ENCODE data around the gene ACOT7. TPM values are rescaled to one million over a fixed set of nuclear protein-coding genes. Genes with fewer than 3 reads are reported as not detected.
"Not testable (repeated sequence)": the region's sequence is repeated elsewhere in the genome, so short reads cannot be mapped to it uniquely, and the experiment has no call there.

ACOT7 gene
- total RNA-seq, 1 experiment from 2014 or later: 165 TPM

- no peaks in the 10 kb centered on the region for H3F3A ChIP-seq (ENCODE audit: low read length, unreplicated experiment)
- no peak overlapping the region for H2AFZ ChIP-seq (ENCODE audit: low read length)
- POLR2A ChIA-PET (ENCODE audit: unreplicated experiment): no interaction called here
- DNase-seq (no peak), ATAC-seq (no peak)
- no peak overlapping the region for H3K4me2 ChIP-seq (ENCODE audit: low read length)
- no peaks in the 10 kb centered on the region for H3K4me1 ChIP-seq (ENCODE audit: insufficient read depth, low read length)
- H3K36me3 ChIP-seq (ENCODE audit: low read depth, low read length): peaks cover 7% of the 10 kb centered on the region; the same call in 1 of the 2 replicates
- intact Hi-C loops (cut with micrococcal nuclease): no loop called here
- no peaks in the 10 kb centered on the region for H4K20me1 ChIP-seq (ENCODE audit: low read length)
- H3K27me3 ChIP-seq (ENCODE audit: low read length): no peaks in the 10 kb centered on the region
- H3K27ac ChIP-seq (ENCODE audit: low read length): peak overlapping the region; percentile 5; the same call in 1 of the 2 replicates
- CTCF ChIA-PET: no interaction called here
- no peaks in the 10 kb centered on the region for H3K9me3 ChIP-seq (ENCODE audit: low read length)
- no peaks in the 10 kb centered on the region for H3K9me2 ChIP-seq (replicated peaks; ENCODE audit: low read length)
- BruUV-seq (replicated peaks): no TSS peak
- no peaks in the 10 kb centered on the region for H3K79me2 ChIP-seq (ENCODE audit: low read length)
- H3K9ac ChIP-seq (ENCODE audit: low read length): no peak overlapping the region
- TF ChIP-seq EZH2 (IDR thresholded peaks at IDR 0.05; ENCODE audit: low read length, unreplicated experiment): no peak
- no peak for TF ChIP-seq EZH2phosphoT487 (IDR thresholded peaks at IDR 0.05; ENCODE audit: borderline replicate concordance, low read length)
- no peak for TF ChIP-seq CTCF (conservative IDR thresholded peaks at IDR 0.05; ENCODE audit: low read depth, low read length)
- no peak overlapping the region for H3K4me3 ChIP-seq (ENCODE audit: low read length)
Measured at GRCh38 chr1:6310116-6310848, 83.3 kb downstream of the ACOT7 start.

GRCh38 chr1:6309564-6309963 is 84.0 kb downstream of the ACOT7 start:
- H3K9me3 ChIP-seq (ENCODE audit: low read length): no peaks in the 10 kb centered on the region
- no peaks in the 10 kb centered on the region for H3F3A ChIP-seq (ENCODE audit: low read length, unreplicated experiment)
- H2AFZ ChIP-seq (ENCODE audit: low read length): no peak overlapping the region
- H3K4me2 ChIP-seq (ENCODE audit: low read length): no peak overlapping the region
- TF ChIP-seq EZH2 (IDR thresholded peaks at IDR 0.05; ENCODE audit: low read length, unreplicated experiment): no peak
- no peak for TF ChIP-seq EZH2phosphoT487 (IDR thresholded peaks at IDR 0.05; ENCODE audit: borderline replicate concordance, low read length)
- H3K9ac ChIP-seq (ENCODE audit: low read length): no peak overlapping the region
- CTCF ChIA-PET: no interaction called here
- no TSS peak for BruUV-seq (replicated peaks)
- peak overlapping the region; percentile 5; the same call in 1 of the 2 replicates for H3K27ac ChIP-seq (ENCODE audit: low read length)
- ATAC-seq: no peak
- DNase-seq: no peak
- no peaks in the 10 kb centered on the region for H4K20me1 ChIP-seq (ENCODE audit: low read length)
- peaks cover 7% of the 10 kb centered on the region; the same call in 1 of the 2 replicates for H3K36me3 ChIP-seq (ENCODE audit: low read depth, low read length)
- POLR2A ChIA-PET (ENCODE audit: unreplicated experiment): interaction anchor here (0.5 kb wide), 1 partner anchor 179 kb away, joined by 3 read pairs; no protein-coding TSS in a partner anchor
- no peaks in the 10 kb centered on the region for H3K9me2 ChIP-seq (replicated peaks; ENCODE audit: low read length)
- H3K4me1 ChIP-seq (ENCODE audit: insufficient read depth, low read length): no peaks in the 10 kb centered on the region
- no peaks in the 10 kb centered on the region for H3K27me3 ChIP-seq (ENCODE audit: low read length)
- H3K4me3 ChIP-seq (ENCODE audit: low read length): no peak overlapping the region
- intact Hi-C loops (cut with micrococcal nuclease): no loop called here
- H3K79me2 ChIP-seq (ENCODE audit: low read length): no peaks in the 10 kb centered on the region

- no peak for TF ChIP-seq EZH2phosphoT487 (IDR thresholded peaks at IDR 0.05; ENCODE audit: borderline replicate concordance, low read length)
- no peak overlapping the region for H3K4me3 ChIP-seq (ENCODE audit: low read length)
- no peaks in the 10 kb centered on the region for H3K27me3 ChIP-seq (ENCODE audit: low read length)
- ATAC-seq (no peak), DNase-seq (no peak)
- BruUV-seq (replicated peaks): no TSS peak
- H3K27ac ChIP-seq (ENCODE audit: low read length): no peak overlapping the region
- no peaks in the 10 kb centered on the region for H3K9me2 ChIP-seq (replicated peaks; ENCODE audit: low read length)
- no peaks in the 10 kb centered on the region for H3K9me3 ChIP-seq (ENCODE audit: low read length)
- peaks cover 7% of the 10 kb centered on the region; the same call in 1 of the 2 replicates for H3K36me3 ChIP-seq (ENCODE audit: low read depth, low read length)
- POLR2A ChIA-PET (ENCODE audit: unreplicated experiment): no interaction called here
- peaks cover 7% of the 10 kb centered on the region for H3K79me2 ChIP-seq (ENCODE audit: low read length)
- no peak overlapping the region for H3K4me2 ChIP-seq (ENCODE audit: low read length)
- H3F3A ChIP-seq (ENCODE audit: low read length, unreplicated experiment): no peaks in the 10 kb centered on the region
- no peaks in the 10 kb centered on the region for H4K20me1 ChIP-seq (ENCODE audit: low read length)
- H3K4me1 ChIP-seq (ENCODE audit: insufficient read depth, low read length): peaks cover 6% of the 10 kb centered on the region
- H3K9ac ChIP-seq (ENCODE audit: low read length): no peak overlapping the region
- CTCF ChIA-PET: no interaction called here
- H2AFZ ChIP-seq (ENCODE audit: low read length): no peak overlapping the region
- intact Hi-C loops (cut with micrococcal nuclease): no loop called here
Measured at GRCh38 chr1:6308449-6308848, 85.1 kb downstream of the ACOT7 start.

- H3K4me3 ChIP-seq (ENCODE audit: low read length); POLR2A ChIA-PET (ENCODE audit: unreplicated experiment); H3F3A ChIP-seq (ENCODE audit: low read length, unreplicated experiment); CTCF ChIA-PET; H3K4me2 ChIP-seq (ENCODE audit: low read length); ATAC-seq; H2AFZ ChIP-seq (ENCODE audit: low read length); H3K9me2 ChIP-seq (replicated peaks; ENCODE audit: low read length); DNase-seq; intact Hi-C loops (cut with micrococcal nuclease); H3K9ac ChIP-seq (ENCODE audit: low read length); H3K36me3 ChIP-seq (ENCODE audit: low read depth, low read length); H3K9me3 ChIP-seq (ENCODE audit: low read length); H3K27me3 ChIP-seq (ENCODE audit: low read length); H4K20me1 ChIP-seq (ENCODE audit: low read length); BruUV-seq (replicated peaks): not testable (repeated sequence)
- H3K79me2 ChIP-seq (ENCODE audit: low read length): peaks cover 14% of the 10 kb centered on the region
- H3K27ac ChIP-seq (ENCODE audit: low read length): peak overlapping the region; percentile 0; the same call in 1 of the 2 replicates
- H3K4me1 ChIP-seq (ENCODE audit: insufficient read depth, low read length): peaks cover 14% of the 10 kb centered on the region
Measured at GRCh38 chr1:6307682-6308081, 85.9 kb downstream of the ACOT7 start.

Measured in PC-3 (cell line).